Neural cell (in vitro differentiated cells): ENCODE results near the gene ESR2. TPM values are rescaled to one million over a fixed set of nuclear protein-coding genes. Genes with fewer than 3 reads are reported as not detected.
"Not testable (repeated sequence)": the region's sequence is repeated elsewhere in the genome, so short reads cannot be mapped to it uniquely, and the experiment has no call there.

Experiments used
- H2AFZ ChIP-seq: fragments of 200-600, 300-800 bp; sonication (generic), shearing (Covaris generic); 2 replicates; pipeline ENCODE4 v1.6.0; 2014; ENCODE audit warnings: low read depth, mild to moderate bottlenecking, antibody characterized with exemption, low read length, moderate library complexity
- H3F3A ChIP-seq: fragments of 200-600 bp; shearing (Covaris generic); 2 replicates; pipeline ENCODE4 v1.6.1; 2016; ENCODE audit warnings: mild to moderate bottlenecking, moderate library complexity, mixed read lengths, antibody characterized with exemption, low read length; ENCODE audit not compliant: insufficient read depth, poor library complexity, severe bottlenecking
- H3K27ac ChIP-seq: fragments of 200-600, 300-800 bp; sonication (generic), shearing (Covaris generic); 2 replicates; pipeline ENCODE4 v1.5.1; 2014; ENCODE audit warnings: mild to moderate bottlenecking, low read length, moderate library complexity
- H3K27me3 ChIP-seq: fragments of 300-800, 200-600 bp; sonication (generic), shearing (Covaris generic); 2 replicates; pipeline ENCODE4 v1.6.0; 2014; ENCODE audit warnings: mild to moderate bottlenecking, low read depth, low read length, moderate library complexity; ENCODE audit not compliant: insufficient read depth
- H3K36me3 ChIP-seq: fragments of 300-800, 200-600 bp; sonication (generic), shearing (Covaris generic); 2 replicates; pipeline ENCODE4 v1.5.1; 2014; ENCODE audit warnings: mild to moderate bottlenecking, antibody characterized with exemption, low read length, moderate library complexity; ENCODE audit not compliant: insufficient read depth
- H3K4me2 ChIP-seq: fragments of 300-800, 200-600 bp; sonication (generic), shearing (Covaris generic); 2 replicates; pipeline ENCODE4 v1.6.0; 2014; ENCODE audit warnings: mild to moderate bottlenecking, low read length
- H3K4me3 ChIP-seq: fragments of 300-800, 200-600 bp; sonication (generic), shearing (Covaris generic); 2 replicates; pipeline ENCODE4 v1.5.1; 2014; ENCODE audit warnings: mild to moderate bottlenecking, low read length, moderate library complexity
- H3K79me2 ChIP-seq: fragments of 200-600 bp; shearing (Covaris generic); replicated peaks from 2 replicates; pipeline ENCODE4 v1.6.0; 2014; ENCODE audit warnings: mild to moderate bottlenecking, low read length, moderate library complexity; ENCODE audit not compliant: insufficient read depth
- H3K9ac ChIP-seq: fragments of 300-800, 200-600 bp; sonication (generic), shearing (Covaris generic); 2 replicates; pipeline ENCODE4 v1.6.1; 2016; ENCODE audit warnings: mild to moderate bottlenecking, low read length, mixed read lengths
- H3K9me2 ChIP-seq: fragments of 200-600 bp; shearing (Covaris generic); 2 replicates; pipeline ENCODE4 v1.6.1; 2016; ENCODE audit warnings: mild to moderate bottlenecking, low read length, mixed read lengths; ENCODE audit not compliant: insufficient read depth
- H3K9me3 ChIP-seq: fragments of 200-600, 300-800 bp; sonication (generic), shearing (Covaris generic); 2 replicates; pipeline ENCODE4 v1.6.1; 2016; ENCODE audit warnings: mild to moderate bottlenecking, mixed run types, low read length, moderate library complexity, mixed read lengths
- H4K20me1 ChIP-seq: fragments of 200-600 bp; shearing (Covaris generic); 2 replicates; pipeline ENCODE4 v1.6.1; 2016; ENCODE audit warnings: mild to moderate bottlenecking, mixed run types; ENCODE audit not compliant: insufficient read depth
- CTCF ChIP-seq: fragments of 450-650 bp; IDR thresholded peaks from 2 replicates; pipeline ENCODE4 v1.5.1; 2014; ENCODE audit warnings: antibody characterized with exemption, mild to moderate bottlenecking, moderate library complexity; ENCODE audit not compliant: poor library complexity, severe bottlenecking
- EP300 ChIP-seq: fragments of 450-650 bp; conservative IDR thresholded peaks from 2 replicates; pipeline ENCODE4 v1.6.1; 2014; ENCODE audit warnings: antibody characterized with exemption, mild to moderate bottlenecking, moderate library complexity; ENCODE audit not compliant: poor library complexity, severe bottlenecking
- EZH2 ChIP-seq: fragments of 200-600, 300-800 bp; shearing (Covaris generic), sonication (generic); IDR thresholded peaks from 2 replicates; pipeline ENCODE4 v1.6.1; 2014; ENCODE audit warnings: antibody characterized with exemption, low read length, borderline replicate concordance, mild to moderate bottlenecking; ENCODE audit not compliant: insufficient read depth, poor library complexity, severe bottlenecking
- MXI1 ChIP-seq: fragments of 450-650 bp; conservative IDR thresholded peaks from 2 replicates; pipeline ENCODE4 v1.6.1; 2014; ENCODE audit warnings: antibody characterized with exemption, mild to moderate bottlenecking; ENCODE audit not compliant: poor library complexity, severe bottlenecking
- POLR2AphosphoS5 ChIP-seq: IDR thresholded peaks from 2 replicates; pipeline ENCODE4 v1.6.1; 2012
- RAD21 ChIP-seq: fragments of 450-650 bp; conservative IDR thresholded peaks from 2 replicates; pipeline ENCODE4 v1.6.1; 2014; ENCODE audit warnings: antibody characterized with exemption, mild to moderate bottlenecking, moderate library complexity
- SMC3 ChIP-seq: fragments of 450-650 bp; conservative IDR thresholded peaks from 2 replicates; pipeline ENCODE4 v1.6.1; 2014; ENCODE audit warnings: antibody characterized with exemption, mild to moderate bottlenecking, moderate library complexity; ENCODE audit not compliant: poor library complexity
- polyA plus RNA-seq: library from polyadenylated mRNA; depleted of rRNA; stranded (reverse); fragments of >200 nt; gene quantifications from 2 replicates; pipeline ENCODE4 v1.2.3, GENCODE V29; 2014

Gene ESR2
- polyA plus RNA-seq, 1 donor from 2014 or later: 0.35 TPM

- TF ChIP-seq EP300 (no peak), EZH2 (no peak), CTCF (no peak), POLR2AphosphoS5 (no peak), RAD21 (no peak)
- no peak overlapping the region for H2AFZ ChIP-seq
Measured at GRCh38 chr14:64324895-64325294, 30.7 kb upstream of the ESR2 start.

GRCh38 chr14:64324461-64324860, 30.3 kb upstream of the ESR2 start:
- no peaks in the 10 kb centered on the region for H3K36me3 ChIP-seq
- H3K27ac ChIP-seq: no peak overlapping the region
- no peaks in the 10 kb centered on the region for H3F3A ChIP-seq
- no peaks in the 10 kb centered on the region for H3K9me3 ChIP-seq
- no peak overlapping the region for H3K9ac ChIP-seq
- H2AFZ ChIP-seq: no peak overlapping the region
- TF ChIP-seq MXI1 (no peak), CTCF (no peak), SMC3 (no peak)
- H4K20me1 ChIP-seq: no peaks in the 10 kb centered on the region
- no peaks in the 10 kb centered on the region for H3K27me3 ChIP-seq
- H3K9me2 ChIP-seq: no peaks in the 10 kb centered on the region
- no peak overlapping the region for H3K4me3 ChIP-seq
- no peaks in the 10 kb centered on the region for H3K79me2 ChIP-seq
- H3K4me2 ChIP-seq: no peak overlapping the region

More at GRCh38 chr14:64324895-64325294, 30.7 kb upstream of the ESR2 start:
- H3K4me2 ChIP-seq: no peak overlapping the region
- no peak overlapping the region for H3K9ac ChIP-seq
- H4K20me1 ChIP-seq: no peaks in the 10 kb centered on the region
- no peaks in the 10 kb centered on the region for H3F3A ChIP-seq
- no peaks in the 10 kb centered on the region for H3K9me3 ChIP-seq
- H3K9me2 ChIP-seq: no peaks in the 10 kb centered on the region
- no peaks in the 10 kb centered on the region for H3K79me2 ChIP-seq
- H3K4me3 ChIP-seq: no peak overlapping the region
- no peaks in the 10 kb centered on the region for H3K36me3 ChIP-seq
- H3K27me3 ChIP-seq: no peaks in the 10 kb centered on the region
- H3K27ac ChIP-seq: no peak overlapping the region

DNA sequence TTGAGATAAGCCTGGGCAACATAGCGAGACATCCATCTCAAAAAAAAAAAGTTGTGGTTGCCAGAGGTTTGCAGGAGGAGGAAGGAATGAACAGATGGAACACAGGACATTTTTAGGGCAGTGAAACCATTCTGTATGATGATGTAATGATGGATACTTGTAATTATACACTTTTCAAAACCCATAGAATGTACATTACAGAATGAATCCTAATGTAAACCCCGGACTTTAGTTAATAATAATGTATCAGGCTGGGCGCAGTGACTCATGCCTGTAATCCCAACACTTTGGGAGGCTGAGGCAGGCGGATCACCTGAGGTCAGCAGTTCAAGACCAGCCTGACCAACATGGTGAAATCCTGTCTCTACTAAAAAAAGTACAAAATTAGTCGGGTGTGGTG, 26.2 kb upstream of the ESR2 start:
- H4K20me1 ChIP-seq, H2AFZ ChIP-seq, H3K27ac ChIP-seq, H3K36me3 ChIP-seq, H3K79me2 ChIP-seq, H3K9me3 ChIP-seq, H3K27me3 ChIP-seq, H3K4me2 ChIP-seq, H3K9ac ChIP-seq, H3K4me3 ChIP-seq, H3K9me2 ChIP-seq, H3F3A ChIP-seq: not testable (repeated sequence)

DNA sequence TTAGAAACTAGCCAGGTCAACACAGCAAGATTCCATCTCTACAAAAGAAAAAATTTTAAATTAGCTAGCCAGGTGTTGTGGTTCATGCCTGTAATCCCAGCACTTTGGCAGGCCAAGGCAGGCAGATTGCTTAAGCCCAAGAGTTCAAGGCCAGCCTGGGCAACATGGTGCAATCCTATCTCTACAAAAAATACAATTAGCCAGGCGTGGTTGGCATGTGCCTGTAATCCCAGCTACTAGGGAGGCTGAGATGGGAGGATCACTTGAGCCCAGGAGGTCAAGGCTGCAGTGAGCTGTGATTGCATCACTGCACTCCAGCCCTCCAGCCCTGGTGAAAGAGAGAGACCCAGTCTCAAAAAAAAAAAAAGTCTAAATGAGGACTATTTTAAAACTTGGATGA, 24.5 kb upstream of the ESR2 start:
- H4K20me1 ChIP-seq, H3K4me3 ChIP-seq, H3K4me2 ChIP-seq: not testable (repeated sequence)

More for the DNA sequence above, 24.5 kb upstream of the ESR2 start:
- not testable (repeated sequence) for H3F3A ChIP-seq, H2AFZ ChIP-seq, H3K27ac ChIP-seq, H3K27me3 ChIP-seq, H3K9ac ChIP-seq, H3K36me3 ChIP-seq, H3K9me3 ChIP-seq, H3K79me2 ChIP-seq, H3K9me2 ChIP-seq
